GM12872 (cell line): ENCODE data around the gene DLGAP1.

Experiments
- TF ChIP-seq, protein P1 (sequence below): IDR thresholded peaks from 3 replicates; pipeline ENCODE4 v1.5.1; 2011; ENCODE audit warnings: low read depth, mild to moderate bottlenecking, low read length, moderate library complexity; ENCODE audit not compliant: insufficient read depth

The DLGAP1 gene

GRCh38 chr18:3495691-3496430, 959.2 kb downstream of the DLGAP1 start:
- TF ChIP-seq, protein P1, sequence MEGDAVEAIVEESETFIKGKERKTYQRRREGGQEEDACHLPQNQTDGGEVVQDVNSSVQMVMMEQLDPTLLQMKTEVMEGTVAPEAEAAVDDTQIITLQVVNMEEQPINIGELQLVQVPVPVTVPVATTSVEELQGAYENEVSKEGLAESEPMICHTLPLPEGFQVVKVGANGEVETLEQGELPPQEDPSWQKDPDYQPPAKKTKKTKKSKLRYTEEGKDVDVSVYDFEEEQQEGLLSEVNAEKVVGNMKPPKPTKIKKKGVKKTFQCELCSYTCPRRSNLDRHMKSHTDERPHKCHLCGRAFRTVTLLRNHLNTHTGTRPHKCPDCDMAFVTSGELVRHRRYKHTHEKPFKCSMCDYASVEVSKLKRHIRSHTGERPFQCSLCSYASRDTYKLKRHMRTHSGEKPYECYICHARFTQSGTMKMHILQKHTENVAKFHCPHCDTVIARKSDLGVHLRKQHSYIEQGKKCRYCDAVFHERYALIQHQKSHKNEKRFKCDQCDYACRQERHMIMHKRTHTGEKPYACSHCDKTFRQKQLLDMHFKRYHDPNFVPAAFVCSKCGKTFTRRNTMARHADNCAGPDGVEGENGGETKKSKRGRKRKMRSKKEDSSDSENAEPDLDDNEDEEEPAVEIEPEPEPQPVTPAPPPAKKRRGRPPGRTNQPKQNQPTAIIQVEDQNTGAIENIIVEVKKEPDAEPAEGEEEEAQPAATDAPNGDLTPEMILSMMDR, result no peak

- TF ChIP-seq, protein P1, result no peak
These were observed 960.5 kb downstream of the DLGAP1 start for GRCh38 chr18:3494569-3494968.

DNA sequence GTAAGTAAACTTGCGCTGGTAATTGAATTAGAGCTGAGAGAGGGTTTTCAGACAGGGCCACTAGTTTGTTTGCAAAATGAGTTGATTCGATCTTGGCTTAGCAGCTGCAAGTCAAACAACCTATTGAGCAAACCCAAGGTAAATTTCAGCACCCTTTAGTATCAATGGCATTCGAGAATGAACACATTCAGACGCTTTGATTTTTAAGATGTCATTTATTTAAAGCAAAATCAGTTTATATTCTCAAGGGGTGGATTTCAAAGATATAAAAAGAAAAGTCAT, 960.9 kb downstream of the DLGAP1 start:
- TF ChIP-seq, protein P1, result no peak

- TF ChIP-seq, protein P1, result no peak
These were observed 961.4 kb downstream of the DLGAP1 start for GRCh38 chr18:3493501-3494244.

GRCh38 chr18:3492721-3493120, 962.4 kb downstream of the DLGAP1 start:
- TF ChIP-seq, protein P1, result no peak

DNA sequence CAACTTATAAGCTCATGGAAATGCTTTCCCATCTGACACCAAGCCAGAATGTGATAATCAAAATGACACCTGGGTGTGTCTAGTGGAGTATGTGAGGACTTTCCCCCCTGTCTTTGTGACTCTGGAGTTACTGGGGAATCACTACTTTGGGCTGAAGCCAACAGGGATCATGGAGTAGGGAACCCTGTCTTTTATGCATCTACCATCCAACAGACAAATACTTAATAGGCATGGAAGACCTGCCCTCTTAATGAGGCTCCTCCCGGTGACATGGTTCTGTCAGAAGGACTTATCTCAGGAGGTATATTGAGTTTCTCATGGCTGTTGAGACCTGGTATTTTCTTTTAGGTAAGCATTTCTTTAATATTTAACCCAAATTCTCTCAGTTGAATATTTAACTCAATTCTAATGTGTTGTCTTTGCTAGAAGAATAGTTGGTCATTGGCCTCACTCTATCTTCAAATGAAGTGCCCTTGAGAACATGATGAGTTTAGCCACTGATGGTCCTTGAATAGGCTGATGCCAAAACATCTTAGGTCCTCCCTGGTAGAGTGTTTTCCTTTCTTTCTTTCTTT, 963.0 kb downstream of the DLGAP1 start:
- TF ChIP-seq, protein P1, result no peak

GRCh38 chr18:3489462-3489861, 965.6 kb downstream of the DLGAP1 start:
- TF ChIP-seq, protein P1, result no peak
